Smooth muscle cell (in vitro differentiated cells): ENCODE data around the gene TTC6. TPM values are rescaled to one million over a fixed set of nuclear protein-coding genes. Genes with fewer than 3 reads are reported as not detected.

Source experiments
- DNase-seq: peaks from one replicate; lab custom pipeline; 2025; ENCODE audit not compliant: unreplicated experiment; lab: John Stamatoyannopoulos, UW
- H2AFZ ChIP-seq: fragments of 200-600 bp; sonication (generic); 2 replicates; pipeline ENCODE4 v1.6.0; 2016; ENCODE audit warnings: antibody characterized with exemption, low read depth, mild to moderate bottlenecking
- H3F3A ChIP-seq: fragments of 200-600 bp; sonication (generic); 2 replicates; pipeline ENCODE4 v1.6.0; 2017; ENCODE audit warnings: antibody characterized with exemption, low read depth
- H3K27ac ChIP-seq: fragments of 200-600 bp; sonication (generic); 2 replicates; pipeline ENCODE4 v1.5.1; 2016; ENCODE audit warnings: low read depth, mild to moderate bottlenecking
- H3K27me3 ChIP-seq: fragments of 200-600 bp; sonication (generic); 2 replicates; pipeline ENCODE4 v1.6.1; 2016; ENCODE audit warnings: low read depth, mild to moderate bottlenecking
- H3K36me3 ChIP-seq: fragments of 200-600 bp; sonication (generic); 2 replicates; pipeline ENCODE4 v1.5.1; 2016; ENCODE audit warnings: low read depth
- H3K4me1 ChIP-seq: fragments of 200-600 bp; sonication (generic); 2 replicates; pipeline ENCODE4 v1.5.1; 2016; ENCODE audit warnings: low read depth
- H3K4me2 ChIP-seq: fragments of 200-600 bp; sonication (generic); 2 replicates; pipeline ENCODE4 v1.6.0; 2016; ENCODE audit warnings: mild to moderate bottlenecking
- H3K4me3 ChIP-seq: fragments of 200-600 bp; sonication (generic); 2 replicates; pipeline ENCODE4 v1.5.1; 2016; ENCODE audit warnings: mild to moderate bottlenecking
- H3K79me2 ChIP-seq: fragments of 200-600 bp; sonication (generic); 2 replicates; pipeline ENCODE4 v1.6.0; 2016; ENCODE audit warnings: low read depth, mild to moderate bottlenecking
- H3K9ac ChIP-seq: fragments of 200-600 bp; sonication (generic); 2 replicates; pipeline ENCODE4 v1.6.0; 2016; ENCODE audit warnings: low read depth
- H3K9me3 ChIP-seq: fragments of 200-600 bp; sonication (generic); replicated peaks from 2 replicates; pipeline ENCODE4 v1.5.1; 2016; ENCODE audit warnings: low read depth
- H4K20me1 ChIP-seq: fragments of 200-600 bp; sonication (generic); 2 replicates; pipeline ENCODE4 v1.6.0; 2016; ENCODE audit warnings: low read depth
- CTCF ChIP-seq: fragments of 200-600 bp; sonication (generic); IDR thresholded peaks from 2 replicates; pipeline ENCODE4 v1.5.1; 2017; ENCODE audit warnings: borderline replicate concordance, mild to moderate bottlenecking, antibody characterized with exemption; ENCODE audit not compliant: insufficient read depth, poor library complexity, severe bottlenecking
- WGBS: methylation state at CpG from one replicate; pipeline ENCODE4 v1.1.7; 2016; ENCODE audit warnings: low lambda C conversion rate; 5-methylcytosine and 5-hydroxymethylcytosine counted together
- polyA plus RNA-seq: library from polyadenylated mRNA; unstranded; fragments of >200 nt; fragmentation: Nextera tagmentation; extraction: Ambion mirVana; gene quantifications from 2 replicates; pipeline ENCODE4 v1.2.1, GENCODE V29; 2016
- total RNA-seq: library from RNA; depleted of rRNA; stranded (reverse); fragments of >200 nt; gene quantifications from 2 replicates; pipeline ENCODE4 v1.2.3, GENCODE V29; 2014

The TTC6 gene
- total and polyA plus RNA-seq, 2 experiments from 2014 or later: not detected

- Histone ChIP-seq H3K4me2 (peak overlapping the region; percentile 76), H3F3A (no peaks in the 10 kb centered on the region), H4K20me1 (no peaks in the 10 kb centered on the region), H3K9ac (no peak overlapping the region), H3K27ac (no peak overlapping the region), H3K36me3 (no peaks in the 10 kb centered on the region), H2AFZ (no peak overlapping the region), H3K27me3 (peaks cover 100% of the 10 kb centered on the region), H3K4me1 (peaks cover 21% of the 10 kb centered on the region), H3K79me2 (no peaks in the 10 kb centered on the region), H3K9me3 (no peaks in the 10 kb centered on the region), H3K4me3 (peak overlapping the region; percentile 37)
- TF ChIP-seq CTCF: no peak
- DNase-seq: no peak
- 22% methylated on average over 4 of the region's 4 CpGs for WGBS
Observed at GRCh38 chr14:37587131-37587803, 8.2 kb upstream of the TTC6 start.

GRCh38 chr14:37587881-37588666, 7.4 kb upstream of the TTC6 start:
- Histone ChIP-seq H3K36me3 (no peaks in the 10 kb centered on the region), H3K4me1 (peaks cover 21% of the 10 kb centered on the region), H3K4me2 (peak overlapping the region; percentile 76), H3K9ac (no peak overlapping the region), H4K20me1 (no peaks in the 10 kb centered on the region), H2AFZ (no peak overlapping the region), H3K27ac (no peak overlapping the region), H3K27me3 (peaks cover 100% of the 10 kb centered on the region), H3K79me2 (no peaks in the 10 kb centered on the region), H3F3A (no peaks in the 10 kb centered on the region), H3K4me3 (peak overlapping the region; percentile 37), H3K9me3 (no peaks in the 10 kb centered on the region)
- WGBS: 2% methylated on average over 52 of the region's 63 CpGs
- no peak for DNase-seq
- no peak for TF ChIP-seq CTCF

GRCh38 chr14:37588667-37588955, 6.8 kb upstream of the TTC6 start:
- Histone ChIP-seq H3K4me1 (peaks cover 18% of the 10 kb centered on the region), H3F3A (no peaks in the 10 kb centered on the region), H3K4me3 (peak overlapping the region; percentile 37), H3K4me2 (peak overlapping the region; percentile 76), H3K9ac (no peak overlapping the region), H4K20me1 (no peaks in the 10 kb centered on the region), H3K27me3 (peaks cover 100% of the 10 kb centered on the region), H3K79me2 (no peaks in the 10 kb centered on the region), H3K36me3 (no peaks in the 10 kb centered on the region), H3K9me3 (no peaks in the 10 kb centered on the region), H3K27ac (no peak overlapping the region), H2AFZ (no peak overlapping the region)
- 4% methylated on average over 6 of the region's 6 CpGs for WGBS
- DNase-seq: no peak
- no peak for TF ChIP-seq CTCF
